K562 (cell line): ENCODE measurements around the gene DPEP3. TPM values are rescaled to one million over a fixed set of nuclear protein-coding genes. Genes with fewer than 3 reads are reported as not detected.

Experiments used
- ARID1B ChIP-seq: fragments of 450-650 bp; IDR thresholded peaks from 2 replicates; pipeline ENCODE4 v1.6.1; 2016; ENCODE audit warnings: antibody characterized with exemption, mild to moderate bottlenecking, inconsistent platforms
- CBFB ChIP-seq: sonication (generic); formaldehyde crosslinking; IDR thresholded peaks from 2 replicates; pipeline ENCODE4 v1.4.0; 2020; ENCODE audit warnings: mild to moderate bottlenecking, missing genetic modification reagents
- CREBBP ChIP-seq: IDR thresholded peaks from one replicate; pipeline ENCODE4 v1.6.1; 2012; ENCODE audit warnings: low read depth, mild to moderate bottlenecking, control low read depth, inconsistent platforms, low read length
- CXXC5 ChIP-seq: fragments of 250-450 bp; sonication (Bioruptor Pico); IDR thresholded peaks from 2 replicates; pipeline ENCODE4 v1.8.0; 2022; ENCODE audit warnings: inconsistent platforms, mild to moderate bottlenecking, moderate library complexity
- DMBX1 ChIP-seq: fragments of 250-450 bp; sonication (Bioruptor Pico); IDR thresholded peaks from 2 replicates; pipeline ENCODE4 v1.8.0; 2022; ENCODE audit warnings: inconsistent platforms, mild to moderate bottlenecking, moderate library complexity, borderline replicate concordance
- E2F1 ChIP-seq: sonication (generic); formaldehyde crosslinking; IDR thresholded peaks from 2 replicates; pipeline ENCODE4 v1.8.1; 2023; ENCODE audit warnings: mild to moderate bottlenecking, missing genetic modification reagents, moderate library complexity
- E2F4 ChIP-seq: sonication (generic); formaldehyde crosslinking; IDR thresholded peaks from 2 replicates; pipeline ENCODE4 v1.8.0; 2022; ENCODE audit warnings: mild to moderate bottlenecking, low read depth, missing genetic modification reagents
- ETV5 ChIP-seq: sonication (generic); formaldehyde crosslinking; IDR thresholded peaks from 2 replicates; pipeline ENCODE4 v1.4.0; 2020; ENCODE audit warnings: low read depth, mild to moderate bottlenecking, missing genetic modification reagents
- HMGN3 ChIP-seq: IDR thresholded peaks from 2 replicates; pipeline ENCODE4 v1.6.1; 2011; ENCODE audit warnings: borderline replicate concordance, low read depth, mild to moderate bottlenecking, mixed read lengths, low read length; ENCODE audit not compliant: insufficient read length; ENCODE audit errors: extremely low read depth
- JUN ChIP-seq, 2 experiments: sonication (generic) in 1 of 2; formaldehyde crosslinking in 1 of 2; IDR thresholded peaks; 2 replicates each; pipeline versions ENCODE4 v1.6.1 to v1.8.0; 2012 to 2022; ENCODE audit warnings: borderline replicate concordance in 2 of 2, mild to moderate bottlenecking in 2 of 2, improper control_type of control experiment in 1 of 2, low read depth in 1 of 2, low read length in 1 of 2, missing genetic modification reagents in 1 of 2
- KAT7 ChIP-seq: sonication (generic); formaldehyde crosslinking; IDR thresholded peaks from 2 replicates; pipeline ENCODE4 v1.8.0; 2022; ENCODE audit warnings: missing genetic modification reagents, mild to moderate bottlenecking, borderline replicate concordance
- NEUROD1 ChIP-seq: fragments of 150-350 bp; IDR thresholded peaks from 2 replicates; pipeline ENCODE4 v1.6.1; 2014; ENCODE audit warnings: borderline replicate concordance, low read length, low read depth; ENCODE audit not compliant: partially characterized antibody
- RB1 ChIP-seq: fragments of 450-650 bp; IDR thresholded peaks from 2 replicates; pipeline ENCODE4 v1.6.1; 2017; ENCODE audit warnings: low read depth, mild to moderate bottlenecking
- SAP30 ChIP-seq: fragments of 200-600 bp; sonication (generic); IDR thresholded peaks from 2 replicates; pipeline ENCODE4 v1.6.1; 2012; ENCODE audit warnings: borderline replicate concordance, low read depth, mild to moderate bottlenecking, moderate library complexity, low read length, control low read depth, inconsistent platforms; ENCODE audit not compliant: insufficient read depth, poor library complexity, severe bottlenecking
- SMAD3 ChIP-seq: fragments of 450-650 bp; formaldehyde crosslinking; conservative IDR thresholded peaks from 2 replicates; pipeline ENCODE4 v1.4.0; 2020; ENCODE audit warnings: mild to moderate bottlenecking
- SMAD4 ChIP-seq: fragments of 250-450 bp; sonication (Bioruptor Pico); conservative IDR thresholded peaks from 2 replicates; pipeline ENCODE4 v1.8.0; 2021; ENCODE audit warnings: inconsistent platforms, mild to moderate bottlenecking, moderate library complexity
- SMARCA5 ChIP-seq: fragments of 450-650 bp; IDR thresholded peaks from 2 replicates; pipeline ENCODE4 v1.6.1; 2016
- TFAP4 ChIP-seq: sonication (generic); formaldehyde crosslinking; IDR thresholded peaks from 2 replicates; pipeline ENCODE4 v1.8.0; 2022; ENCODE audit warnings: missing genetic modification reagents, mild to moderate bottlenecking, moderate library complexity, borderline replicate concordance
- U2AF1 ChIP-seq: fragments of 200-400 bp; formaldehyde crosslinking; optimal IDR thresholded peaks from 2 replicates; pipeline ENCODE3; 2017; ENCODE audit warnings: mild to moderate bottlenecking, low read depth, low read length, moderate library complexity
- YY1 ChIP-seq, 3 experiments: IDR thresholded peaks; 2 replicates each; pipeline ENCODE4 v1.6.1; 2011; ENCODE audit warnings: low read length in 2 of 3, mild to moderate bottlenecking in 2 of 3, moderate library complexity in 2 of 3, borderline replicate concordance in 1 of 3, control low read depth in 1 of 3, low read depth in 1 of 3; ENCODE audit not compliant: insufficient read depth in 3 of 3, insufficient replicate concordance in 2 of 3, control insufficient read depth in 1 of 3, insufficient read length in 1 of 3; ENCODE audit errors: extremely low read depth in 1 of 3
- polyA plus RNA-seq, 8 experiments: library from polyadenylated mRNA; depleted of rRNA in 4 of 8; stranded (reverse) in 5 of 8; unstranded in 3 of 8; fragments of >200 nt; fragmentation: Nextera tagmentation in 2 of 8; fragmentation: Illumina TruSeq in 1 of 8; extraction: Ambion mirVana in 2 of 8; extraction: Trizol in 1 of 8; gene quantifications; 2 replicates each; pipeline versions ENCODE4 v1.2.1 to v1.2.3, GENCODE V29; 2011 to 2014; ENCODE audit warnings: inconsistent platforms in 1 of 8, missing spikeins in 1 of 8
- total RNA-seq, 7 experiments: library from RNA; depleted of rRNA in 6 of 7; stranded (reverse); fragments of >200 nt in 6 of 7; fragmentation: Illumina TruSeq in 2 of 7; extraction: Trizol in 2 of 7; gene quantifications; 2 replicates each; pipeline versions ENCODE4 v1.2.1 to v1.2.3, GENCODE V29; 2011 to 2021; ENCODE audit warnings: low replicate concordance in 1 of 7

The DPEP3 gene
- total and polyA plus RNA-seq, 9 of the 15 experiments (the other 6 are each of a cell fraction or from before 2014, with no cell fraction given): not detected

- 0 out of 2 replicates have a peak, but pooled peaks have one; percentile 24 for TF ChIP-seq E2F4 (CRISPR knock-in tag)
- peak; percentile 67; the same call in 1 of the 2 replicates for TF ChIP-seq JUN (IDR thresholded peaks at IDR 0.05; ENCODE audit: borderline replicate concordance, low read depth, low read length)
- no peak for TF ChIP-seq JUN (CRISPR knock-in tag; IDR thresholded peaks at IDR 0.05; ENCODE audit: borderline replicate concordance)
- peak; percentile 76; the same call in 1 of the 2 replicates for TF ChIP-seq TFAP4
- TF ChIP-seq KAT7 (CRISPR knock-in tag): 0 out of 2 replicates have a peak, but pooled peaks have one; percentile 49
- peak; percentile 50 for TF ChIP-seq SAP30
- peak; percentile 95; the same call in 1 of the 2 replicates for TF ChIP-seq RB1
- peak; percentile 70; the same call in 1 of the 2 replicates for TF ChIP-seq SMAD4
- TF ChIP-seq SMARCA5: peak; percentile 99
- no peak for TF ChIP-seq SMAD3
- no peak for TF ChIP-seq U2AF1
- TF ChIP-seq NEUROD1: peak; percentile 8
- TF ChIP-seq CREBBP: no peak
- no peak for TF ChIP-seq CBFB (CRISPR knock-in tag)
- TF ChIP-seq DMBX1 (CRISPR knock-in tag): 0 out of 2 replicates have a peak, but pooled peaks have one; percentile 42
- TF ChIP-seq E2F1: peak; percentile 67
- peak; percentile 74 for TF ChIP-seq CXXC5 (CRISPR knock-in tag)
- peak; percentile 54; the same call in 1 of the 2 replicates for TF ChIP-seq ETV5
- TF ChIP-seq HMGN3: peak; percentile 86
- TF ChIP-seq ARID1B: peak; percentile 28; the same call in 1 of the 2 replicates
- TF ChIP-seq YY1 (IDR thresholded peaks at IDR 0.05; ENCODE audit: borderline replicate concordance in 1 of 3, control insufficient read depth in 1 of 3, extremely low read depth in 1 of 3, insufficient read depth in 3 of 3, insufficient read length in 1 of 3, insufficient replicate concordance in 2 of 3, low read depth in 1 of 3, low read length in 2 of 3): peak in 2 of 3 experiments; percentile 2 to 13
Measured at GRCh38 chr16:67968400-67969253, 11.7 kb downstream of the DPEP3 start, which contains the start of gene SLC12A4 (continued).
